AG04450 (cell line): ENCODE measurements around the gene PLCL1. TPM values are rescaled to one million over a fixed set of nuclear protein-coding genes. Genes with fewer than 3 reads are reported as not detected.

Experiments
- CTCF ChIA-PET: fragments of 300-600, 350-600 bp; formaldehyde crosslinking; extraction: SDS; loops from one replicate; lab custom pipeline; 2022; ENCODE audit warnings: antibody characterized with exemption, inconsistent platforms; lab: Charles Lee
- POLR2A ChIA-PET: fragments of 350-600 bp; formaldehyde crosslinking; extraction: SDS; loops from one replicate; lab custom pipeline; 2021; ENCODE audit warnings: antibody characterized with exemption, inconsistent platforms; lab: Yijun Ruan, JAX
- DNase-seq: peaks from one replicate; pipeline ENCODE4 v3.0.0-alpha.2; 2011; ENCODE audit warnings: low read depth, low spot score
- H3K27ac ChIP-seq: one replicate; pipeline ENCODE4 v1.5.1; 2012; ENCODE audit warnings: low read depth, low read length, control low read depth
- H3K27me3 ChIP-seq: one replicate; pipeline ENCODE4 v1.6.0; 2012; ENCODE audit warnings: low read length; ENCODE audit not compliant: control insufficient read depth, insufficient read depth
- H3K4me3 ChIP-seq: 2 replicates; pipeline ENCODE4 v1.5.1; 2011; ENCODE audit warnings: mild to moderate bottlenecking, low read depth, low read length, control low read depth
- H3K9me3 ChIP-seq: 2 replicates; pipeline ENCODE4 v1.5.1; 2012; ENCODE audit warnings: low read length; ENCODE audit not compliant: control insufficient read depth, insufficient read depth
- CTCF ChIP-seq: IDR thresholded peaks from 2 replicates; pipeline ENCODE4 v1.5.1; 2011; ENCODE audit warnings: low read depth, low read length, control low read depth, inconsistent platforms
- polyA plus RNA-seq: library from polyadenylated mRNA; depleted of rRNA; stranded (reverse); fragments of >200 nt; gene quantifications from 2 replicates; pipeline ENCODE4 v1.2.3, GENCODE V29; 2011

PLCL1 gene
- polyA plus RNA-seq, 1 experiment = 0.43 TPM

GRCh38 chr2:197908156-197908555 lies 103.8 kb downstream of the PLCL1 start:
- H3K4me3 ChIP-seq = no peak overlapping the region
- DNase-seq = no peak
- no peaks in the 10 kb centered on the region for H3K9me3 ChIP-seq
- no peaks in the 10 kb centered on the region for H3K27me3 ChIP-seq
- no peak for TF ChIP-seq CTCF
- CTCF ChIA-PET = interaction anchor here (0.9 kb wide), 1 partner anchor 19 kb away, joined by 3 read pairs; no protein-coding TSS in a partner anchor
- no peak overlapping the region for H3K27ac ChIP-seq
- POLR2A ChIA-PET = no interaction called here

GRCh38 chr2:197908990-197909776 lies 104.8 kb downstream of the PLCL1 start:
- Histone ChIP-seq H3K4me3 (no peak overlapping the region), H3K27me3 (no peaks in the 10 kb centered on the region), H3K9me3 (no peaks in the 10 kb centered on the region), H3K27ac (peak overlapping the region; percentile 96)
- CTCF ChIA-PET = interaction anchor here (0.7 to 0.9 kb wide), 2 partner anchors 19 to 20 kb away, joined by 3 read pairs; no protein-coding TSS in a partner anchor
- DNase-seq = peak; percentile 89
- TF ChIP-seq CTCF = no peak
- POLR2A ChIA-PET = interaction anchor here (0.6 to 0.7 kb wide), 3 partner anchors 90 to 389 kb away, joined by 3 read pairs; no protein-coding TSS in a partner anchor

DNA sequence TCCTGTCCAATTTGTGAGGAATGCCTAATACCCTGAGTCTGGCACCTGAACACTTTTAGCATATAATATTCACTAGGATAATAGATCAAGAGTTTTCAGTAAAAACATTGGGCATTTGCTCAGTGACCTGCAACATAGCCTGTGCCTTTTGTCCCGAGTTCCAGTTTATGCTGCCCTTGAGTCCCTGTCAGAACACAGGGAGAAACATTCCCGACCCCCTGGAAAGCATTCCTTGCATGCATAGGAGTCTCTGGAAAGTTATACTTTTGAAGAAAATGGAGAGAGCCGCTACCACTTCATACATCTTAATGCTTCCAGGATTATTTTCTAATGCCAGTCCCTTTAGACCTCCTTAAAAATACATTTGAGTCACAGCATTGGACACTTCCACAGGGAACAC lies 107.3 kb downstream of the PLCL1 start:
- Histone ChIP-seq H3K9me3 (no peaks in the 10 kb centered on the region), H3K27ac (no peak overlapping the region), H3K27me3 (no peaks in the 10 kb centered on the region), H3K4me3 (no peak overlapping the region)
- ChIA-PET POLR2A (no interaction called here), CTCF (interaction anchor here (1.3 kb wide), 1 partner anchor 61 kb away, joined by 3 read pairs; no protein-coding TSS in a partner anchor)
- TF ChIP-seq CTCF = no peak
- DNase-seq = no peak

DNA sequence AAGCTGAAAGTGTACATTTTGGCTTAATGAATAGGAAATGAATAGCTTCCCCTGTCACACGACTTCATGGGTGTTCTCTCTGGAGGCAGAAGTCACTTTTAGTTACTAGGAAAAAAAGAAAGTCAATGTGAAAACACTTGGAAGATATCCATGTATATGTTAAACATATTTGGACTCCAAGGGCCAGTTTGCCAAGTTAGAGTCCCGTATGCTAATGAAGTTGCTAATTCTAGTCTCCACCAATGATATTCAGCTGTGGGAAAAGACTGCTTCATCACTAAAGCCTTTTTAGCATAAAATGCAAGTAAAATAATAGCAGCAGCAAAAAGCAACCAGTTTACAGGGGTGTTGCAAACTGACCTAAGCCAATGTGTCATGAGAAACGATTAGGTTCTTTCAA lies 108.7 kb downstream of the PLCL1 start:
- TF ChIP-seq CTCF = no peak
- no peak for DNase-seq
- H3K27me3 ChIP-seq = no peaks in the 10 kb centered on the region
- H3K9me3 ChIP-seq = no peaks in the 10 kb centered on the region
- ChIA-PET POLR2A (no interaction called here), CTCF (no interaction called here)
- no peak overlapping the region for H3K4me3 ChIP-seq
- no peak overlapping the region for H3K27ac ChIP-seq

- Histone ChIP-seq H3K9me3 (no peaks in the 10 kb centered on the region), H3K4me3 (no peak overlapping the region), H3K27ac (no peak overlapping the region), H3K27me3 (no peaks in the 10 kb centered on the region)
- TF ChIP-seq CTCF = no peak
- ChIA-PET POLR2A (no interaction called here), CTCF (no interaction called here)
- DNase-seq = no peak
These were observed 110.4 kb downstream of the PLCL1 start for GRCh38 chr2:197914778-197915177.
